HEK293 (cell line): ENCODE data around the gene BBX.
A peak's percentile ranks its signal among the peaks of the same experiment; 100 is the strongest.
"Not testable (repeated sequence)": the region's sequence is repeated elsewhere in the genome, so short reads cannot be mapped to it uniquely, and the experiment has no call there.

ENCODE experiments used
- CTCF ChIA-PET: fragments of 350-600 bp; formaldehyde crosslinking; extraction: SDS; loops from one replicate; lab custom pipeline; 2021; ENCODE audit warnings: antibody characterized with exemption; lab: Yijun Ruan, JAX
- POLR2A ChIA-PET: fragments of 300-600 bp; formaldehyde crosslinking; extraction: SDS; loops from one replicate; lab custom pipeline; 2020; ENCODE audit warnings: antibody characterized with exemption, inconsistent platforms; lab: Yijun Ruan, JAX
- H3K27ac ChIP-seq: fragments of 200-500 bp; sonication (Bioruptor generic); 2 replicates; pipeline ENCODE4 v1.5.1; 2014; ENCODE audit warnings: low read depth, low read length, control low read depth, inconsistent platforms; ENCODE audit errors: extremely low read depth
- H3K36me3 ChIP-seq, 2 experiments: fragments of 200-500 bp in 1 of 2; sonication (Bioruptor generic) in 1 of 2; 1 replicate in 1 of 2; 2 replicates in 1 of 2; pipeline ENCODE4 v1.5.1; 2014 to 2017; ENCODE audit warnings: inconsistent platforms in 2 of 2, low read length in 2 of 2; ENCODE audit not compliant: control insufficient read depth in 2 of 2, insufficient read depth in 1 of 2
- H3K4me1 ChIP-seq: fragments of 200-500 bp; sonication (Bioruptor generic); 2 replicates; pipeline ENCODE4 v1.5.1; 2014; ENCODE audit warnings: mild to moderate bottlenecking, low read length, inconsistent platforms; ENCODE audit not compliant: control insufficient read depth, insufficient read depth
- H3K4me3 ChIP-seq: 2 replicates; pipeline ENCODE4 v1.5.1; 2011; ENCODE audit warnings: low read depth, mild to moderate bottlenecking, control low read depth, low read length, moderate library complexity
- H3K9me3 ChIP-seq: fragments of 200-500 bp; sonication (Bioruptor generic); 2 replicates; pipeline ENCODE4 v1.5.1; 2014; ENCODE audit warnings: low read depth, low read length, inconsistent platforms; ENCODE audit not compliant: control insufficient read depth, insufficient read depth
- EGR2 ChIP-seq: fragments of 450-650 bp; formaldehyde crosslinking; IDR thresholded peaks from 2 replicates; pipeline ENCODE4 v1.5.1; 2016; ENCODE audit warnings: low read depth, missing biosample characterization, missing genetic modification characterization
- WT1 ChIP-seq: fragments of 450-650 bp; formaldehyde crosslinking; IDR thresholded peaks from 2 replicates; pipeline ENCODE4 v1.5.1; 2016; ENCODE audit warnings: missing biosample characterization, missing genetic modification characterization
- ZBTB8A ChIP-seq: fragments of 450-650 bp; formaldehyde crosslinking; IDR thresholded peaks from 2 replicates; pipeline ENCODE4 v1.5.1; 2016; ENCODE audit warnings: missing biosample characterization, missing genetic modification characterization
- ZNF121 ChIP-seq: fragments of 450-650 bp; formaldehyde crosslinking; IDR thresholded peaks from 2 replicates; pipeline ENCODE4 v1.5.1; 2016; ENCODE audit warnings: missing biosample characterization, missing genetic modification characterization
- ZNF169 ChIP-seq: fragments of 450-650 bp; formaldehyde crosslinking; IDR thresholded peaks from 2 replicates; pipeline ENCODE4 v1.5.1; 2016; ENCODE audit warnings: missing biosample characterization, missing genetic modification characterization
- ZNF266 ChIP-seq: fragments of 450-650 bp; formaldehyde crosslinking; IDR thresholded peaks from 2 replicates; pipeline ENCODE4 v1.5.1; 2016; ENCODE audit warnings: missing biosample characterization, missing genetic modification characterization, low read depth
- ZNF394 ChIP-seq: fragments of 450-650 bp; formaldehyde crosslinking; IDR thresholded peaks from 2 replicates; pipeline ENCODE4 v1.5.1; 2016; ENCODE audit warnings: missing biosample characterization, missing genetic modification characterization, mild to moderate bottlenecking, moderate library complexity, borderline replicate concordance
- ZNF404 ChIP-seq: fragments of 450-650 bp; formaldehyde crosslinking; IDR thresholded peaks from 2 replicates; pipeline ENCODE4 v1.5.1; 2017; ENCODE audit warnings: missing biosample characterization, missing genetic modification characterization
- ZNF510 ChIP-seq: fragments of 450-650 bp; formaldehyde crosslinking; IDR thresholded peaks from 2 replicates; pipeline ENCODE4 v1.5.1; 2018; ENCODE audit warnings: mild to moderate bottlenecking, missing genetic modification characterization, missing biosample characterization; ENCODE audit not compliant: insufficient replicate concordance
- ZNF555 ChIP-seq: fragments of 450-650 bp; formaldehyde crosslinking; conservative IDR thresholded peaks from 2 replicates; pipeline ENCODE4 v1.5.1; 2017; ENCODE audit warnings: missing biosample characterization, mild to moderate bottlenecking, missing genetic modification characterization, inconsistent platforms
- ZNF623 ChIP-seq: fragments of 450-650 bp; formaldehyde crosslinking; IDR thresholded peaks from 2 replicates; pipeline ENCODE4 v1.5.1; 2016; ENCODE audit warnings: missing biosample characterization, missing genetic modification characterization
- ZNF629 ChIP-seq: fragments of 450-650 bp; formaldehyde crosslinking; IDR thresholded peaks from 2 replicates; pipeline ENCODE4 v1.5.1; 2017; ENCODE audit warnings: missing biosample characterization, missing genetic modification characterization
- ZNF654 ChIP-seq: fragments of 450-650 bp; formaldehyde crosslinking; IDR thresholded peaks from 2 replicates; pipeline ENCODE4 v1.5.1; 2016; ENCODE audit warnings: low read depth, missing biosample characterization, missing genetic modification characterization
- ZNF664 ChIP-seq: fragments of 450-650 bp; formaldehyde crosslinking; IDR thresholded peaks from 2 replicates; pipeline ENCODE4 v1.5.1; 2016; ENCODE audit warnings: missing biosample characterization, missing genetic modification characterization
- ZNF776 ChIP-seq: fragments of 450-650 bp; formaldehyde crosslinking; IDR thresholded peaks from 2 replicates; pipeline ENCODE4 v1.5.0; 2017; ENCODE audit warnings: missing biosample characterization, missing genetic modification characterization, borderline replicate concordance
- TF ChIP-seq, protein P1 (sequence below): fragments of 450-650 bp; formaldehyde crosslinking; IDR thresholded peaks from 2 replicates; pipeline ENCODE4 v1.5.1; 2016; ENCODE audit warnings: missing biosample characterization, missing genetic modification characterization
- TF ChIP-seq, protein P2 (sequence below): fragments of 450-650 bp; formaldehyde crosslinking; IDR thresholded peaks from 2 replicates; pipeline ENCODE4 v1.5.1; 2016; ENCODE audit warnings: missing biosample characterization, missing genetic modification characterization
- TF ChIP-seq, protein P3 (sequence below): fragments of 450-650 bp; formaldehyde crosslinking; IDR thresholded peaks from 2 replicates; pipeline ENCODE4 v1.5.1; 2016; ENCODE audit warnings: missing biosample characterization, missing genetic modification characterization, borderline replicate concordance
- TF ChIP-seq, protein P4 (sequence below): fragments of 450-650 bp; formaldehyde crosslinking; IDR thresholded peaks from 2 replicates; pipeline ENCODE4 v1.5.1; 2016; ENCODE audit warnings: missing biosample characterization, missing genetic modification characterization
- TF ChIP-seq, protein P5 (sequence below): fragments of 450-650 bp; formaldehyde crosslinking; conservative IDR thresholded peaks from 2 replicates; pipeline ENCODE4 v1.5.1; 2016; ENCODE audit warnings: low read depth, missing biosample characterization, missing genetic modification characterization

BBX gene

DNA sequence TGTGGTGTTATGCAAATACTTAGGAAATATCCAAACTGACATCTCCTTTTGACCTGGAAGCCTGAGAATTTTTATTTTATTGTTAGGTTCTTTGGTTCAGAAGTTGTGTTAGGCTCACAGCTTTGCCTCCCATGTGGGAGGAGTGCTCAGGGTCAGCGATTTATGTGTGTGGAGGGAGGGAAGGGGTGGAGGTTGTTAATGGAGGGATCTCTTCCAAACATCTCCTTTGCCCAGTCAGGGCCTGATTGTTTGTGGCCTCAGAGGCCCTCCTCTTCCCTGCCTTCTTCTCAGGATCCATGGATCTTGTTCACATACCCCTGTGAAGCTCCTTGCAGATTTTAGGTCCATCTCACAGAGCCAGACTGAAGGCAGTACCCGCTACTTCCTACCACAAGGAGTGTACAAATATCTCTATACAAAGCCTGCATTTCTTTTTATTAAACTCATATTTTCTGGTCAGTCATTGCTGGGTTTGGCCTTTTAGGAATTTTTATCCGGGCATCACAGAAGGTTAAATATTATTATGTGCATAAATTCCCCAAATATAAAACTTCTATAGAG, 40.3 kb downstream of the BBX start:
- no peak overlapping the region for H3K27ac ChIP-seq
- no peak overlapping the region for H3K4me3 ChIP-seq
- H3K9me3 ChIP-seq: no peaks in the 10 kb centered on the region
- H3K4me1 ChIP-seq: peaks cover 2% of the 10 kb centered on the region; the same call in 1 of the 2 replicates
- POLR2A ChIA-PET: no interaction called here
- CTCF ChIA-PET: interaction anchor here (0.7 kb wide), 2 partner anchors 13 to 15 kb away, joined by 3 to 5 read pairs; no protein-coding TSS in a partner anchor
- H3K36me3 ChIP-seq: no peaks in the 10 kb centered on the region; a peak in 1 of 3 replicates
- TF ChIP-seq, protein P1, sequence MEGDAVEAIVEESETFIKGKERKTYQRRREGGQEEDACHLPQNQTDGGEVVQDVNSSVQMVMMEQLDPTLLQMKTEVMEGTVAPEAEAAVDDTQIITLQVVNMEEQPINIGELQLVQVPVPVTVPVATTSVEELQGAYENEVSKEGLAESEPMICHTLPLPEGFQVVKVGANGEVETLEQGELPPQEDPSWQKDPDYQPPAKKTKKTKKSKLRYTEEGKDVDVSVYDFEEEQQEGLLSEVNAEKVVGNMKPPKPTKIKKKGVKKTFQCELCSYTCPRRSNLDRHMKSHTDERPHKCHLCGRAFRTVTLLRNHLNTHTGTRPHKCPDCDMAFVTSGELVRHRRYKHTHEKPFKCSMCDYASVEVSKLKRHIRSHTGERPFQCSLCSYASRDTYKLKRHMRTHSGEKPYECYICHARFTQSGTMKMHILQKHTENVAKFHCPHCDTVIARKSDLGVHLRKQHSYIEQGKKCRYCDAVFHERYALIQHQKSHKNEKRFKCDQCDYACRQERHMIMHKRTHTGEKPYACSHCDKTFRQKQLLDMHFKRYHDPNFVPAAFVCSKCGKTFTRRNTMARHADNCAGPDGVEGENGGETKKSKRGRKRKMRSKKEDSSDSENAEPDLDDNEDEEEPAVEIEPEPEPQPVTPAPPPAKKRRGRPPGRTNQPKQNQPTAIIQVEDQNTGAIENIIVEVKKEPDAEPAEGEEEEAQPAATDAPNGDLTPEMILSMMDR (tag by site-specific recombination): no peak
- no peak for TF ChIP-seq ZNF776 (tag by site-specific recombination)
- TF ChIP-seq WT1 (tag by site-specific recombination): peak; percentile 31; the same call in 1 of the 2 replicates
- TF ChIP-seq ZNF664 (tag by site-specific recombination): no peak
- no peak for TF ChIP-seq ZNF121 (tag by site-specific recombination)
- 0 out of 2 replicates have a peak, but pooled peaks have one; percentile 15 for TF ChIP-seq EGR2 (tag by site-specific recombination)
- TF ChIP-seq, protein P2, sequence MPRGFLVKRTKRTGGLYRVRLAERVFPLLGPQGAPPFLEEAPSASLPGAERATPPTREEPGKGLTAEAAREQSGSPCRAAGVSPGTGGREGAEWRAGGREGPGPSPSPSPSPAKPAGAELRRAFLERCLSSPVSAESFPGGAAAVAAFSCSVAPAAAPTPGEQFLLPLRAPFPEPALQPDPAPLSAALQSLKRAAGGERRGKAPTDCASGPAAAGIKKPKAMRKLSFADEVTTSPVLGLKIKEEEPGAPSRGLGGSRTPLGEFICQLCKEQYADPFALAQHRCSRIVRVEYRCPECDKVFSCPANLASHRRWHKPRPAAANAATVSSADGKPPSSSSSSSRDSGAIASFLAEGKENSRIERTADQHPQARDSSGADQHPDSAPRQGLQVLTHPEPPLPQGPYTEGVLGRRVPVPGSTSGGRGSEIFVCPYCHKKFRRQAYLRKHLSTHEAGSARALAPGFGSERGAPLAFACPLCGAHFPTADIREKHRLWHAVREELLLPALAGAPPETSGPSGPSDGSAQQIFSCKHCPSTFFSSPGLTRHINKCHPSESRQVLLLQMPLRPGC (tag by site-specific recombination): no peak
- TF ChIP-seq ZNF169 (tag by site-specific recombination): no peak
- TF ChIP-seq, all 188 proteins: peak for 2

DNA sequence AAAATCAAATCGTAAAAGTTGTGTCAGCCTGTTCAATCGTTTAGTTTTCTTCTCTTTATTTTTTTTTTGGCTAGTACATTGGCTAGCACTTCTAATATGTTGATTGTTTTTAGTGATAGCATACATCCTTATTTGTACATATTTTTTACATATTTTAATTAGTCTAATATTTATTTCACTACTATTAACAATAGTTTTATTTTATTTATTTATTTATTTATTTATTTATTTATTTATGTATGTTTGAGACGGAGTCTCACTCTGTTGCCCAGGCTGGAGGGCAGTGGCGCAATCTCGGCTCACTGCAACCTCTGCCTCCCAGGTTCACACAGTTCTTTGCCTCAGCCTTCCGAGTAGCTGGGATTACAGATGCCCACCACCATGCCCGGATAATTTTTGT, 42.5 kb downstream of the BBX start:
- H3K9me3 ChIP-seq, H3K4me3 ChIP-seq, POLR2A ChIA-PET, H3K36me3 ChIP-seq, H3K4me1 ChIP-seq, H3K27ac ChIP-seq: not testable (repeated sequence)
- CTCF ChIA-PET: interaction anchor here (1.1 kb wide), 1 partner anchor 40 kb away, joined by 3 read pairs; no protein-coding TSS in a partner anchor
- TF ChIP-seq ZNF654 (tag by site-specific recombination) (peak; percentile 46; the same call in 1 of the 2 replicates), ZNF629 (tag by site-specific recombination) (peak; percentile 39; the same call in 1 of the 2 replicates), ZNF510 (peak; percentile 53), ZNF266 (tag by site-specific recombination) (peak; percentile 52; the same call in 1 of the 2 replicates), ZNF623 (tag by site-specific recombination) (peak; percentile 72), ZNF394 (tag by site-specific recombination) (peak; percentile 92), ZNF404 (tag by site-specific recombination) (0 out of 2 replicates have a peak, but pooled peaks have one; percentile 41), ZNF555 (tag by site-specific recombination) (peak; percentile 80), ZBTB8A (peak; percentile 80)
- TF ChIP-seq, protein P3, sequence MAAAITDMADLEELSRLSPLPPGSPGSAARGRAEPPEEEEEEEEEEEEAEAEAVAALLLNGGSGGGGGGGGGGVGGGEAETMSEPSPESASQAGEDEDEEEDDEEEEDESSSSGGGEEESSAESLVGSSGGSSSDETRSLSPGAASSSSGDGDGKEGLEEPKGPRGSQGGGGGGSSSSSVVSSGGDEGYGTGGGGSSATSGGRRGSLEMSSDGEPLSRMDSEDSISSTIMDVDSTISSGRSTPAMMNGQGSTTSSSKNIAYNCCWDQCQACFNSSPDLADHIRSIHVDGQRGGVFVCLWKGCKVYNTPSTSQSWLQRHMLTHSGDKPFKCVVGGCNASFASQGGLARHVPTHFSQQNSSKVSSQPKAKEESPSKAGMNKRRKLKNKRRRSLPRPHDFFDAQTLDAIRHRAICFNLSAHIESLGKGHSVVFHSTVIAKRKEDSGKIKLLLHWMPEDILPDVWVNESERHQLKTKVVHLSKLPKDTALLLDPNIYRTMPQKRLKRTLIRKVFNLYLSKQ (tag by site-specific recombination): peak; percentile 67; the same call in 1 of the 2 replicates
- TF ChIP-seq, protein P4, sequence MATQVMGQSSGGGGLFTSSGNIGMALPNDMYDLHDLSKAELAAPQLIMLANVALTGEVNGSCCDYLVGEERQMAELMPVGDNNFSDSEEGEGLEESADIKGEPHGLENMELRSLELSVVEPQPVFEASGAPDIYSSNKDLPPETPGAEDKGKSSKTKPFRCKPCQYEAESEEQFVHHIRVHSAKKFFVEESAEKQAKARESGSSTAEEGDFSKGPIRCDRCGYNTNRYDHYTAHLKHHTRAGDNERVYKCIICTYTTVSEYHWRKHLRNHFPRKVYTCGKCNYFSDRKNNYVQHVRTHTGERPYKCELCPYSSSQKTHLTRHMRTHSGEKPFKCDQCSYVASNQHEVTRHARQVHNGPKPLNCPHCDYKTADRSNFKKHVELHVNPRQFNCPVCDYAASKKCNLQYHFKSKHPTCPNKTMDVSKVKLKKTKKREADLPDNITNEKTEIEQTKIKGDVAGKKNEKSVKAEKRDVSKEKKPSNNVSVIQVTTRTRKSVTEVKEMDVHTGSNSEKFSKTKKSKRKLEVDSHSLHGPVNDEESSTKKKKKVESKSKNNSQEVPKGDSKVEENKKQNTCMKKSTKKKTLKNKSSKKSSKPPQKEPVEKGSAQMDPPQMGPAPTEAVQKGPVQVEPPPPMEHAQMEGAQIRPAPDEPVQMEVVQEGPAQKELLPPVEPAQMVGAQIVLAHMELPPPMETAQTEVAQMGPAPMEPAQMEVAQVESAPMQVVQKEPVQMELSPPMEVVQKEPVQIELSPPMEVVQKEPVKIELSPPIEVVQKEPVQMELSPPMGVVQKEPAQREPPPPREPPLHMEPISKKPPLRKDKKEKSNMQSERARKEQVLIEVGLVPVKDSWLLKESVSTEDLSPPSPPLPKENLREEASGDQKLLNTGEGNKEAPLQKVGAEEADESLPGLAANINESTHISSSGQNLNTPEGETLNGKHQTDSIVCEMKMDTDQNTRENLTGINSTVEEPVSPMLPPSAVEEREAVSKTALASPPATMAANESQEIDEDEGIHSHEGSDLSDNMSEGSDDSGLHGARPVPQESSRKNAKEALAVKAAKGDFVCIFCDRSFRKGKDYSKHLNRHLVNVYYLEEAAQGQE (tag by site-specific recombination): peak; percentile 68; the same call in 1 of the 2 replicates
- TF ChIP-seq, protein P5, sequence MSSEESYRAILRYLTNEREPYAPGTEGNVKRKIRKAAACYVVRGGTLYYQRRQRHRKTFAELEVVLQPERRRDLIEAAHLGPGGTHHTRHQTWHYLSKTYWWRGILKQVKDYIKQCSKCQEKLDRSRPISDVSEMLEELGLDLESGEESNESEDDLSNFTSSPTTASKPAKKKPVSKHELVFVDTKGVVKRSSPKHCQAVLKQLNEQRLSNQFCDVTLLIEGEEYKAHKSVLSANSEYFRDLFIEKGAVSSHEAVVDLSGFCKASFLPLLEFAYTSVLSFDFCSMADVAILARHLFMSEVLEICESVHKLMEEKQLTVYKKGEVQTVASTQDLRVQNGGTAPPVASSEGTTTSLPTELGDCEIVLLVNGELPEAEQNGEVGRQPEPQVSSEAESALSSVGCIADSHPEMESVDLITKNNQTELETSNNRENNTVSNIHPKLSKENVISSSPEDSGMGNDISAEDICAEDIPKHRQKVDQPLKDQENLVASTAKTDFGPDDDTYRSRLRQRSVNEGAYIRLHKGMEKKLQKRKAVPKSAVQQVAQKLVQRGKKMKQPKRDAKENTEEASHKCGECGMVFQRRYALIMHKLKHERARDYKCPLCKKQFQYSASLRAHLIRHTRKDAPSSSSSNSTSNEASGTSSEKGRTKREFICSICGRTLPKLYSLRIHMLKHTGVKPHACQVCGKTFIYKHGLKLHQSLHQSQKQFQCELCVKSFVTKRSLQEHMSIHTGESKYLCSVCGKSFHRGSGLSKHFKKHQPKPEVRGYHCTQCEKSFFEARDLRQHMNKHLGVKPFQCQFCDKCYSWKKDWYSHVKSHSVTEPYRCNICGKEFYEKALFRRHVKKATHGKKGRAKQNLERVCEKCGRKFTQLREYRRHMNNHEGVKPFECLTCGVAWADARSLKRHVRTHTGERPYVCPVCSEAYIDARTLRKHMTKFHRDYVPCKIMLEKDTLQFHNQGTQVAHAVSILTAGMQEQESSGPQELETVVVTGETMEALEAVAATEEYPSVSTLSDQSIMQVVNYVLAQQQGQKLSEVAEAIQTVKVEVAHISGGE (tag by site-specific recombination): peak; percentile 82
